Hematopoietic multipotent progenitor cell treated with erythropoietin and hydrocortisone succinate and interleukin-3 and kit ligand, for 15 days (in vitro differentiated cells): ENCODE results near the gene FMOD.

Experiments
- DNase-seq: peaks from one replicate; pipeline ENCODE4 v3.0.0-alpha.2; 2015; ENCODE audit warnings: low spot score

FMOD gene

GRCh38 chr1:203361945-203362719 lies 11.2 kb upstream of the FMOD start:
- no peak for DNase-seq

DNA sequence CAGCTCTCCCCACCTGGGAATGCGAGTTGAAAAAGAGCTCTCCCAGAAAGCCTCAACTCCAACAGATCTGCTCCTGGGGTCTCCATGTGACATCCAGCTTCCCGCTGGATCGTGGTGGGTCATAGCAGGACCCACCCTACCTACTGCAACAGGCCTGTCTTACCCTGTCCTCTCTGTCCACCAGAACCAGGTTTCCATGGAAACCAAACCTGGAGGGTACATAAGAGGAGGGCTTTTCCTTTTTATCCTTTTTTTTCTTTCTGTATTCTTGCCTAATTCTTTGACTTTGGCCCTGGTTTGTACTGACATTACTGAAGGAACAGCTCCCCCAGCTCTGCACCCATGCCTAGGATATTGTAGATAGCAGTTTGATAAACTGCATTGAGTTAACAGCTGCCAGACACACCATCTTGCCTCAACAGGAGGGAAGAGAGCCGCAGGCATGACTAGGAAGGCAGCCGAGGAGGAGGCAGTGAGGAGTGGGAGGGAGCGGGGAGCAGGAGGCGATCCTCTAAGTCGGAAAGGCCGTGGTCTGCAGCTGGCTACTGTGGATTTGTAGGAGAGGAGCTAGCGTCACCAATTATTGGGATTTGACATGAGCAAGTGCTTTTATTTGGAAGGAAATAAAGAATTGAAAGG lies 9.7 kb upstream of the FMOD start:
- DNase-seq = no peak

- no peak for DNase-seq
Measured at GRCh38 chr1:203359010-203359571, 8.2 kb upstream of the FMOD start.

- DNase-seq = no peak
Measured at GRCh38 chr1:203354246-203354645, 3.3 kb upstream of the FMOD start.

- no peak for DNase-seq
Measured at GRCh38 chr1:203353486-203353885, 2.6 kb upstream of the FMOD start.

GRCh38 chr1:203349773-203350524 lies 973 bp downstream of the FMOD start:
- DNase-seq = no peak

DNA sequence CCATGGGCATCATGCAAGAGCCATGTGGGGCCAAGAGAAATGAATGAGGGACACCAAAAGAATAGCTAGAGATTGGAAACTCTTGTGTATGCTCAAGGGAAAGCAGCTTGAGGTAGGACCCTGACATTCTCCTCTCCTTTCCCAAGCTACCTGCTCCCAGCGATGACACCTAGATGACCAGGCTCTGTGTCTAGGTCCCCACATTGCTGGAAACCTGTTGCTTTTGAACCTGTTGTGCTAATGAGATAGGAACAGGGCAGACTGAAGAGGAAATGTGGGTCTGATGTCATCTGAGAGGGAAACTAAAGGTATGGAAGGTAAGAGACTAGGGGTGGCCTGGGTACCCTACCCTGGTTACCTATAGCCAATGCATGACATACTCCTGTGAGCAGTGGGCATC lies 1.8 kb downstream of the FMOD start:
- no peak for DNase-seq

DNA sequence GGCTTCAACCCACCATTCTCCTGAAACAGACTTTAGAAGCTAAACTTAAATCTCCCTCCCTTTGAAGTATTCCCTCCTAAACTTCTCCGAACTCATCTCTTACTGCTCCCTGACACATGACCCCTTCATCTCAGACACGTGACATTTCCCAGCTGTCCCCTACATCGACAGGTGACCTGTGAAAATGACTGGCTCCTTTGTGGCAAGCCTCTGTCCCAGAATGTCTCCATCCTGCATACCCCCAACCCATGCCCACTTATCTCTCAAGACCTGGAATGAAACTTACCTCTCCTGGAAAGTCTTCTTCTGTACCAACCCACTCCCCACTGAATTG lies 4.2 kb downstream of the FMOD start:
- no peak for DNase-seq

GRCh38 chr1:203346060-203346768 lies 4.7 kb downstream of the FMOD start:
- no peak for DNase-seq

DNA sequence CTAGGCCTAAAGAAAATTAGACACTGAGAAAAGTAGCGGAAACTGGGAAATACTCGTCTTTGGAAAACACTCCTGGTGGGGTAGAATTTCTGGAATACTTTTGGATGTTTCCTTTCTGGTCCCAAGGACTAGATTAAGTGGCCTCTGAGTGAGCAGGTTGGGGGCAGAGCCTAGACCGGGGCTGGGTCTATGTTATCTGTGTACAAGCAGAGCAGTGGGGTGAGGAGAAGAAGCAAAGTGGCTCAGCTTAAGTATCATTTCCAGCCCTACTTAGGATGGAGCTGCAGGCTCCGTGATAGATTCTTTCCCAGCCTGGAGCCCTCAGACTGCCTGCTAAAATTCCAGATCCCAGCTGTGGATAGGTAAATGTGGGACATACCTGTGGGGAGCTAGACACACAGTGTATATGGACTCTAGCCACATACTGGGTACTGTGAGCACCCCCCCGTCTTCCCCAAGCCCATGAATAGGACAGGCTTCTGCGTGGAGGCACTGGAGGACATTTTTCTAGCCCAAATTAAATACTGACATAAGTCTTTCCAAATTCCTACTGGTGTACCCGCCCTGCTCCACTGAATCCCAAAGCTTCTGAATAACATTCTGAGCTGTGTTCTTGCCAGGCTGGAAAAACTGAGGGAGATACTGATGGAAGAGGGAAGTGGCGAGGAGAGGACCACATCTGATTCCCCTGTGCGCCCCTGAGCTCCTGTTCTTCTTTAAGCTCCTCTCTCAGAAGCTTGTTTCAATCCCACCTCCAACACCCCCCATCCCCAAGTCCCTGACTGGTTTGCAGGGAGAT lies 6.8 kb downstream of the FMOD start:
- DNase-seq = no peak

- DNase-seq = peak; percentile 48
Measured at GRCh38 chr1:203342192-203342940, 8.6 kb downstream of the FMOD start.

- DNase-seq = peak; percentile 79
Measured at GRCh38 chr1:203340112-203340790, 10.7 kb downstream of the FMOD start.

DNA sequence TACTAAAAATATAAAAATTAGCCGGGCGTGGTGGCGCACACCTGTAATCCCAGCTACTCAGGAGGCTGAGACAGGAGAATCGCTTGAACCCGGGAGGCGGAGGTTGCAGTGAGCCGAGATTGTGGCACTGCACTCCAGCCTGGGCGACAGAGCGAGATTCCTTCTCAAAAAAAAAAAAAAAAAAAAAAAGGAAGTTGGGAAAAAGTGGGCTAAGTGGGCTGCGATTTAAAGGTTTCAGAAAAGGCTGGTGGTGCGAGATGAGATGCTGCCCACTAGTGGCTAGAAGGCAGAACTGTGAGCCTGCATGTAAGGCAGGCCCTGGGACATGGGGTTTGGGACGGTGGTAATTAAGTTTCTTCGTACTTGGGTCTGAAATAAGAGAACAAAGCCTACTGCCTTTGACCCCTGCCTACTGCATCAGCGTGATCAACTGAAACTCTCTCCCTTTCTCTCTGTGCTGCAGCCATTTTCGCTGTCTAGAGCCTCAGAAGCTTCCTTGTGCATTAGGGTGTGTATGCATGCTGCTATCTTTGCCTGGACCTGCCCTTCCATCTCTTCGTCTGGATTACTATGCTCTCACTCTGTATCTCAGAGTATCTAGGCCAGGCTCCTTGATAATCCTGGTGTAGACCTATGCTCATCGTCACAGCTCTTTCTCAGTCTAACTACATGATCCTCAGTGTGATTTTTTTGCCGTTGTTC lies 12.4 kb downstream of the FMOD start:
- DNase-seq = peak; percentile 79

DNA sequence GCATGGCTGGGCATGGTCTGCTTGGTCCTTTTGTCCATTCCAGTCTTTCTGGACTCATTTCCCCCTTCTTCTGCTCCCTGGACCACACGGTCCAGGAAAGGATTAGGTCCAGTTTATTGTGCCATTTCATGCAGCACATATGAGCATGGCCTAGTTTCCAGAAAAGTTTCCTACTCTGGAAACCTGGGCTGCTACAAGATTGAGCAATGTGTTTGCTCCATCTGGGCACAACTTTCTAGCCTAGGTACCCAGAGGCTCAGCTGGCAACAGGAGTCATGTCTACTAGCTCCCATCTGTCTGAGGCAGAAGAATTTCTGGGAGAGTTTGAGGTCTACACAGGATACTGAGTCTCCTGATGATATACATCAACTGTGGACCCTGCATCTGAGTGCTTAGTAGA lies 14.8 kb downstream of the FMOD start:
- DNase-seq = no peak

DNA sequence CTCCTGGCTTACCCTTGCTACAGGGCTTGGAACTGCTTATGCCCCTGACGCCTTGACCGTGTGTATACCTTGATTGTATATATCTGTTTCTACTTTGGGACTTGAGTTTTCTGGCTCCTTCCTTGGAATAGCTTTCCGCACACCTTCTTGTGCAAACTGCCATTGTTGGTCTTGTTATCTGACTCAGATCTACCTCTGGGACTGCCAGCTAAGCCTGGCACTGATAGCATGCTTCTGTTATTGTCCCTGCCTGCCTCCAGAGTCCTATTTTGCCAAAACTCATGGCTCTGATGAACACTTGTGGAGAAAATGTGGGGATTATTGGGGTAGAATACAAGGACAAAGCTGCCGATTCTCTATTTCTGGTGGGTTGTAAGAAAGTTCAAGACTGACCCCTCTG lies 15.4 kb downstream of the FMOD start:
- DNase-seq = no peak

- peak; percentile 66 for DNase-seq
Measured at GRCh38 chr1:203331224-203331623, 19.7 kb downstream of the FMOD start.

GRCh38 chr1:203328714-203329122 lies 22.2 kb downstream of the FMOD start:
- DNase-seq = no peak

- peak; percentile 69 for DNase-seq
Measured at GRCh38 chr1:203327684-203328457, 23.1 kb downstream of the FMOD start.
